ENCODE results near the gene CAMK1. TPM values are rescaled to one million over a fixed set of nuclear protein-coding genes. Genes with fewer than 3 reads are reported as not detected.
A peak's percentile ranks its signal among the peaks of the same experiment; 100 is the strongest.

Gene CAMK1
- total and polyA plus RNA-seq, 9 of the 15 experiments (the other 6 are each of a cell fraction or from before 2014, with no cell fraction given), result 0.23 to 10.7 (median 6.0) TPM

DNA sequence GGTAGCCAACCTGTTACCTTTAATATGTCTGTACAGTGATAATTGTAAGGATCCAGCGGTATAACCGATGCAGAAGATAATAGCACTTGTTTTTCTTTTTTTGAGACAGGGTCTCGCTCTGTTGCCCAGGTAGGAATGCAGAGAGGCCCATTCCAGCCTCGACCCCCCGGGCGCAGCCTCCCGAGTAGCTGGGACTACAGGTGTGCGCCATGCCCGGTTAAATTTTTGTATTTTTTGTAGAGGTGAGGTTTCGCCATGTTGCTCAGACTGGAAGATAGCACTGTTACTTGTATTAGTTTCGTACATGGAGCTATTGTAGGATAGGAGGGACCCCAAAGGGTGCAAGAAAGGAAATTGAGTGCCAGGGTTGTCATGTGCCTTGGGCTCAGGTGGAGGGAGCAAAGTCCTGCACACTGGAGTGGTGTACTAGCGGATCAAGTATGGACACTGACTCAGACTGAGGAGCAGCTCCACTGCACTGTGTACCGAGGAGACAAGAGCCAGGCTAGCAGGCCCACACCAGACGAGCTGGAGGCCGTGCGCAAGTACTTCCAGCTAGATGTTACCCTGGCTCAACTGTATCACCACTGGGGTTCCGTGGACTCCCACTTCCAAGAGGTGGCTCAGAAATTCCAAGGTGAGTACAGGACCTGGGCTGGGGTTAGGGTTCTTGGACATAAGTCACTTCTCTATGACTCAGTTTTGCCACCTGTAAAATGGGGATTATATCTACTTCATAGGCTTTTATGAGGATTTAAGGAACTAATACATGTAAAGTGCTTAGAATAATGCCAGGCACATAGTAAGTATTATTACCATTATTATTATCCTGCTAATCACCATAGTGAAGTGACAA, 19.0 kb downstream of the CAMK1 start (continued):
- TF ChIP-seq, protein P1, sequence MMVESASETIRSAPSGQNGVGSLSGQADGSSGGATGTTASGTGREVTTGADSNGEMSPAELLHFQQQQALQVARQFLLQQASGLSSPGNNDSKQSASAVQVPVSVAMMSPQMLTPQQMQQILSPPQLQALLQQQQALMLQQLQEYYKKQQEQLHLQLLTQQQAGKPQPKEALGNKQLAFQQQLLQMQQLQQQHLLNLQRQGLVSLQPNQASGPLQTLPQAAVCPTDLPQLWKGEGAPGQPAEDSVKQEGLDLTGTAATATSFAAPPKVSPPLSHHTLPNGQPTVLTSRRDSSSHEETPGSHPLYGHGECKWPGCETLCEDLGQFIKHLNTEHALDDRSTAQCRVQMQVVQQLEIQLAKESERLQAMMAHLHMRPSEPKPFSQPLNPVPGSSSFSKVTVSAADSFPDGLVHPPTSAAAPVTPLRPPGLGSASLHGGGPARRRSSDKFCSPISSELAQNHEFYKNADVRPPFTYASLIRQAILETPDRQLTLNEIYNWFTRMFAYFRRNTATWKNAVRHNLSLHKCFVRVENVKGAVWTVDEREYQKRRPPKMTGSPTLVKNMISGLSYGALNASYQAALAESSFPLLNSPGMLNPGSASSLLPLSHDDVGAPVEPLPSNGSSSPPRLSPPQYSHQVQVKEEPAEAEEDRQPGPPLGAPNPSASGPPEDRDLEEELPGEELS (CRISPR knock-in tag; IDR thresholded peaks at IDR 0.05; ENCODE audit: borderline replicate concordance), result 0 out of 2 replicates have a peak, but pooled peaks have one; percentile 54
- TF ChIP-seq ZNF354B (CRISPR knock-in tag; IDR thresholded peaks at IDR 0.05) (no peak), MYC (IDR thresholded peaks at IDR 0.05; ENCODE audit: low read depth, low read length) (no peak), MYC (CRISPR knock-in tag; IDR thresholded peaks at IDR 0.05; ENCODE audit: borderline replicate concordance, low read depth) (no peak), GATAD2A (IDR thresholded peaks at IDR 0.05) (no peak), KAT7 (CRISPR knock-in tag; IDR thresholded peaks at IDR 0.05; ENCODE audit: borderline replicate concordance) (no peak), PHF20 (IDR thresholded peaks at IDR 0.05; ENCODE audit: partially characterized antibody) (peak; percentile 24), ATF1 (CRISPR knock-in tag; IDR thresholded peaks at IDR 0.05) (no peak), ATF1 (tag; IDR thresholded peaks at IDR 0.05) (no peak), ELF4 (CRISPR knock-in tag; IDR thresholded peaks at IDR 0.05) (no peak), NBN (IDR thresholded peaks at IDR 0.05; ENCODE audit: low read depth) (no peak; the same call in 1 of the 2 replicates), KDM1A (IDR thresholded peaks at IDR 0.05) (peak; percentile 86 to 96), BACH1 (tag; IDR thresholded peaks at IDR 0.05) (no peak), ZNF586 (CRISPR knock-in tag; conservative IDR thresholded peaks at IDR 0.05) (no peak), RBM39 (optimal IDR thresholded peaks at IDR 0.05; ENCODE audit: low read depth, low read length) (peak; percentile 23), NCOA4 (IDR thresholded peaks at IDR 0.05; ENCODE audit: partially characterized antibody) (peak; percentile 24), TAF1 (IDR thresholded peaks at IDR 0.05; ENCODE audit: control insufficient read depth, extremely low read depth, insufficient read depth, low read length, severe bottlenecking) (no peak), EWSR1 (IDR thresholded peaks at IDR 0.05; ENCODE audit: borderline replicate concordance, low read depth, partially characterized antibody) (no peak), ADNP (tag; IDR thresholded peaks at IDR 0.05) (peak; percentile 91), MBD2 (IDR thresholded peaks at IDR 0.05; ENCODE audit: borderline replicate concordance, low read depth) (no peak), CHCHD3 (CRISPR knock-in tag; IDR thresholded peaks at IDR 0.05) (no peak), ZNF212 (CRISPR knock-in tag; IDR thresholded peaks at IDR 0.05) (no peak)
- TF ChIP-seq, protein P2, sequence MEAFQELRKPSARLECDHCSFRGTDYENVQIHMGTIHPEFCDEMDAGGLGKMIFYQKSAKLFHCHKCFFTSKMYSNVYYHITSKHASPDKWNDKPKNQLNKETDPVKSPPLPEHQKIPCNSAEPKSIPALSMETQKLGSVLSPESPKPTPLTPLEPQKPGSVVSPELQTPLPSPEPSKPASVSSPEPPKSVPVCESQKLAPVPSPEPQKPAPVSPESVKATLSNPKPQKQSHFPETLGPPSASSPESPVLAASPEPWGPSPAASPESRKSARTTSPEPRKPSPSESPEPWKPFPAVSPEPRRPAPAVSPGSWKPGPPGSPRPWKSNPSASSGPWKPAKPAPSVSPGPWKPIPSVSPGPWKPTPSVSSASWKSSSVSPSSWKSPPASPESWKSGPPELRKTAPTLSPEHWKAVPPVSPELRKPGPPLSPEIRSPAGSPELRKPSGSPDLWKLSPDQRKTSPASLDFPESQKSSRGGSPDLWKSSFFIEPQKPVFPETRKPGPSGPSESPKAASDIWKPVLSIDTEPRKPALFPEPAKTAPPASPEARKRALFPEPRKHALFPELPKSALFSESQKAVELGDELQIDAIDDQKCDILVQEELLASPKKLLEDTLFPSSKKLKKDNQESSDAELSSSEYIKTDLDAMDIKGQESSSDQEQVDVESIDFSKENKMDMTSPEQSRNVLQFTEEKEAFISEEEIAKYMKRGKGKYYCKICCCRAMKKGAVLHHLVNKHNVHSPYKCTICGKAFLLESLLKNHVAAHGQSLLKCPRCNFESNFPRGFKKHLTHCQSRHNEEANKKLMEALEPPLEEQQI (IDR thresholded peaks at IDR 0.05), result no peak
- TF ChIP-seq, protein P3, sequence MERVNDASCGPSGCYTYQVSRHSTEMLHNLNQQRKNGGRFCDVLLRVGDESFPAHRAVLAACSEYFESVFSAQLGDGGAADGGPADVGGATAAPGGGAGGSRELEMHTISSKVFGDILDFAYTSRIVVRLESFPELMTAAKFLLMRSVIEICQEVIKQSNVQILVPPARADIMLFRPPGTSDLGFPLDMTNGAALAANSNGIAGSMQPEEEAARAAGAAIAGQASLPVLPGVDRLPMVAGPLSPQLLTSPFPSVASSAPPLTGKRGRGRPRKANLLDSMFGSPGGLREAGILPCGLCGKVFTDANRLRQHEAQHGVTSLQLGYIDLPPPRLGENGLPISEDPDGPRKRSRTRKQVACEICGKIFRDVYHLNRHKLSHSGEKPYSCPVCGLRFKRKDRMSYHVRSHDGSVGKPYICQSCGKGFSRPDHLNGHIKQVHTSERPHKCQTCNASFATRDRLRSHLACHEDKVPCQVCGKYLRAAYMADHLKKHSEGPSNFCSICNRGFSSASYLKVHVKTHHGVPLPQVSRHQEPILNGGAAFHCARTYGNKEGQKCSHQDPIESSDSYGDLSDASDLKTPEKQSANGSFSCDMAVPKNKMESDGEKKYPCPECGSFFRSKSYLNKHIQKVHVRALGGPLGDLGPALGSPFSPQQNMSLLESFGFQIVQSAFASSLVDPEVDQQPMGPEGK (CRISPR knock-in tag; IDR thresholded peaks at IDR 0.05; ENCODE audit: borderline replicate concordance), result no peak
